ENCODE measurements around the gene ATCAY.
A peak's percentile ranks its signal among the peaks of the same experiment; 100 is the strongest.

Gene ATCAY

DNA sequence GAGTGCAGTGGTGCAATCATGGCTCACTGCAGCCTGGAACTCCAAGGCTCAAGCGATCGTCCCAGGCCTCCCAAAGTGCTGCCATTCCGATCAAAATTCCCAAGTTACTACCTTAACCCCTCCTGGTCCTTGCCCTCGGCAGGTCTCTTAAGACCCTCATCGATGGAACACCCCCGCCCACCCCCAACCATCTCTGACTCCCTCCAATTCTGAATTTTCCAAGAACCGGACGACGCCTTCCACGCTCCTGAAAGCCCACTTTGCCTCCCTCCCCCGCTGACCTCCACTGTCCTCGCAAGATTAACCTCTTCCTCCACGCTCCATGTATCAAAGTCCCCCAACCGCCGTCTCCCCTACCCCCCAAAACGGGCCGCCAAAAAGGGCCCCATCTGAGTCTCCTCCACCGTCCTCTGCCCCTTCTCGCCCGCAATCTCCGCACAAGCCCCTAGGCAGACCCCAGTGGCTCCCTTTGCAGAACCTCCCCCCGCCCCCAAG, 89.9 kb downstream of the ATCAY start:
- DNase-seq: no peak

DNA sequence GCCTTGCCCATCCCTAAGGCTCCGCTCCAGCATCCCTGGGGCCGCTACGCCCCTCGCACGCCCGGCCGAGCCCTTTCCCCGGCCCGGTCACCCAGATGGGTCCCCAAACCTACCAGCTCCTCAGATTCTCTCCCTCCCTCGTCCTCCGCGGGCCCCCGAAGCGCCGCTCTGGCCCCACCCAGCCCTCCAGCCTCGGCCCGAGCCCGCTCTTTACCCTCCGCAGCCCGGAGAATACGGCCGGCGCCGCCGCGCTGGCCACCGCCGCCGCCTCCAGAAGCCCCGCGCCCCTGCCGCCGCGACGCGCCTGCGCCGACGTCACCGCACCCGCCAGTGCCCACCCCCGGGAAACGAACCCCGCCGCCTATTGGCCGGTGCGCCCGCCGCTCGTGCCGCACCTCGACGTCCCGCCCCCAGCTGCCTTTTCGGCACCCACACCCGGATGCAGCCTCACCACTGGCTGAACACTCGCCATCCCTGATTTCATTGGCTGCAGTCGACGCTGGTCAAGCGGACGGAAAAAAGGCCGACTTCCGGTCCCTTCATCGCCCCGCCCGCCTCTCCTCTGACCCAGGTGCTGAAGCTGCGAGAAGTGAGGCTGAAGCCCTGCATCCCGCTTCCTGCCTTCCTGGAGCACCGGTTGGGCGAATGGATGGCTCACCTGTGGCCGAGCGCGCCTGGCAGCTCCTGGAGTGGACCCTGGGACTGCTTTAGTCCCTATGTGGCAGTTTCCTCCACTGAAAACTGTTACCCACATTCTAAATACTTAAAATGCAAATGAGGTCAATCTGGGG, 90.5 kb downstream of the ATCAY start, which contains the start of gene DAPK3:
Gene DAPK3 (minus strand): TSS at position 292 of the 791 bp plus-strand sequence. CDS start 1,364 bp downstream, outside the sequence.
- DNase-seq: peak; percentile 79

DNA sequence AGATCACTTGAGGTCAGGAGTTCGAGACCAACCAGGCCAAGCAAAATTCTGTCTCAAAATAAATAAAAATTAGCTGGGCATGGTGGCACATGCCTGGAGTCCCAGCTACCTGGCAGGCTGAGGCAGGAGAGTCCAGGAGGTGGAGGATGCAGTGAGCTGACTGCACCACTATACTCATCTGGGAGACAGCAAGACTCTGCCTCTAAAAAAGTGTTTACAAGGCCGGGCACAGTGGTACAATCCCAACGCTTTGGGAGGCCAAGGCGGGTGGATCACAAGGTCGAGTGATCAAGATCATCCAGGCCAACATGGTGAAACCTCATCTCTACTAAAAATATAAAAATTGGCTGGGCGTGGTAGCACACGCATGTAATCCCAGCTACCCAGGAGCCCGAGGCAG, 94.7 kb downstream of the ATCAY start:
- DNase-seq: no peak

DNA sequence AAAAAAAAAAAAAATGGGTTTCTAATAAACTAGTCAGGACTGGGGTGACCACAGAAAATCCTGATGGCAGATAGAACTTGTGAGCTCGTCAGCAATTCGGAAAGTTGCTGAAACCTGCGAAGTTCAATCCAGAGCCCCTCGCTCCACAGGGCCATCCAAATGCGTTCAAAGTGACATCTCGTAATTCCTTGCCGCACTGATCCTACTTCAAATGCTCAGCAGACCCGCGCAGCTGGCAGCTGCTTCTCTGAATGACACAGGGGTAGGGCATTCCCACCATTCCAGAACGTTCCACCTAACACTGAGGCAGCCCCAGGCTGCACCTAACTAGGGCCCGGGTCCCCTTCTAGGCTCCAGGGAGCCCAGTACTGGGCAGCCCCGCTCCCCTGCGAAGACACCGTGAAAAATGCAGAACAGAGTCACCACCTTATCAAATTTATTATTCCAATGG, 95.2 kb downstream of the ATCAY start:
- DNase-seq: no peak

DNA sequence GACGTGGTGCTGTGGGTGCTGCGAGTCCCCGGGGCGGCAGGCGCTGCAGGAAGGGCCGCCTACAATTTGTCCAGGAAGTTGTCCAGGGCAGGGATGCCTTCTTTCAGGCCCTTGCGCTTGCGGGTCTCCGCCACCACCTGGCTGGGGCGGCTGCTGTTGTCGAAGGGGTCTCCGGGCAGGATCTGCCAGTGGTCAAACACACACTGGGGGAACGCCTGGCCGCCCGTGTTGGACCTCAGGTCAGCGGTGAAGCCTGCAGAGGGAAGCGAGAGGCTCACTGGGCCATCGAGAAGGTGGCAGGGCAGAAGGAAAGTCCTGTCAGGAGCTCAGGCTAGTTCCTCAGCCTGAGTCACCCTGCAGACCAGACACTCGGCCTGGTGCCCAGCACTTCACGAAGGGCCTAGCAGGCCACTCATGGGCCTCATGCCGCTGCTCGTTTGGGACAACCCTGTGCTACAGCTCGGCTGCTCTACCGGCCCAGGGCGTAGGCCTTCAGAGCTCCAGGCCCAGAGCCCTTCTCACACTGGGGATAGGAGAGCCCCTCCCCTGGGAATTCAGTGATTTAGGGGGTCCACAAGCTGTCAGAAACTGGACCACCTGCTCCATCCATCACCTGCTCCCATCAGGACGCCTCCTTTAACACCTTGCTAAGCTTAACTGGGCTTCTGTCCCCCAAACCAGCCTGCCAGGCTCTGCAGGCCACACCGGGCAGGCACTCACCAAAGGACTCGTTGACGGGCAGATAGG, 96.2 kb downstream of the ATCAY start:
- DNase-seq: no peak
